Cardiac septum (tissue), 1 donor: ENCODE results near the gene RHOC. TPM values are rescaled to one million over a fixed set of nuclear protein-coding genes. Genes with fewer than 3 reads are reported as not detected.
A peak's percentile ranks its signal among the peaks of the same experiment; 100 is the strongest.
"Not testable (repeated sequence)": the region's sequence is repeated elsewhere in the genome, so short reads cannot be mapped to it uniquely, and the experiment has no call there.

ENCODE experiments used
- DNase-seq: peaks from one replicate; pipeline ENCODE4 v3.0.0-alpha.2; 2020; ENCODE audit warnings: low spot score
- intact Hi-C: fragments of 100-400 bp; cut with DNase I; formaldehyde crosslinking; loops from one replicate; pipeline ENCODE4 v1.14.0; 2022
- long read RNA-seq: library from polyadenylated mRNA; unstranded; transcript quantifications from one replicate; pipeline ENCODE4 v2.0.0, GENCODE V29; 2021
- total RNA-seq: library from RNA; stranded (reverse); fragmentation: NEBNext Ultra II Directional; extraction: Animal tissue kit (Norgen Biotek cat#: 25700); gene quantifications from one replicate; pipeline ENCODE4 v1.2.1, GENCODE V29; 2021
- donor health status: DM: no; HTN: no; CAD: no.

The RHOC gene
- total RNA-seq, result 270 TPM
- long read RNA-seq, transcript RHOC-202 (6 exons, 1,418 nt), result minor isoform, 70 of 206 reads
- long read RNA-seq, transcript RHOC-208 (5 exons, 1,355 nt), result major isoform, 81 of 206 reads
- long read RNA-seq, partial matches to known transcripts, result 39 of 206 reads
- long read RNA-seq, other reads (novel, unspliced or antisense), result 14 of 206 reads

DNA sequence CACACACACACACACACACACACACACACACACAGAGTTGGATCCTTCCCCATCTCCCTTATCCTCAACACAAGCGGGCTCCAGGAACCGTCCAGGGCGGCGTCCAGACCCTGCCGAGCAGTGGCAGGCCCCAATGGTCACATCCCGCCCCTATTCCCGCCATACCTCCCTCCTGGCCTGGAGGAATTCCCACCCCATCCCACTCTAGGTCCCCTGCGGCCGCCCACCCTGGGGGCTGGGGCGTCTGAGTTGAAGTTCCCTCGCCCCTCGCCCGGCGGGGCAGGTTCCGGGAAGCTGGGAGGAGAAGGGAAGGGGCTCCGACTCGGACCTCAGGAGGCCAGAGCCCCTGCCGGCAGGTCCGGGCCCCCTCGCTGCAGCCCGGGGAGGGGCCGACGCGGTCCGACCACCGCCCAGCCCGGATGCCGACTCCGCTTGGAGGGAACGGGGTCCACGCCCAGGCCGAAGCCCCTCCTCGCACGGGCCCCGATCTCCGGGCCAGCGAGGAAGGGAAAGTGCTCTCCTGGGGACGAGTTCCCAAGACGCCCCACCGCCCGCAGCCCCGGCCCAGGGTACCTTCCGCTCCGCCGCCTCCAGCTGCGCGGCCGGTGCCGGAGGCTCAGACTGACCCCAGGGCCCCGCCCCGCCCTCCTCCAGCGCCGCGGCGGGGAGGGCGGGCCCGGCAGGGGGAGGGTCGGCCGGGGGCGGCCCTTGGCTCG lies at the start of gene RHOC:
RHOC (minus strand) TSS at position 623 of the 716 bp plus-strand sequence. CDS start 3,328 bp downstream, outside the sequence.
- intact Hi-C loops, result loop anchor here (1.0 to 2.0 kb wide), 4 partner anchors 32 to 312 kb away; partner anchors contain the start of genes CAPZA1, MOV10 and ST7L
- DNase-seq, result peak; percentile 84

DNA sequence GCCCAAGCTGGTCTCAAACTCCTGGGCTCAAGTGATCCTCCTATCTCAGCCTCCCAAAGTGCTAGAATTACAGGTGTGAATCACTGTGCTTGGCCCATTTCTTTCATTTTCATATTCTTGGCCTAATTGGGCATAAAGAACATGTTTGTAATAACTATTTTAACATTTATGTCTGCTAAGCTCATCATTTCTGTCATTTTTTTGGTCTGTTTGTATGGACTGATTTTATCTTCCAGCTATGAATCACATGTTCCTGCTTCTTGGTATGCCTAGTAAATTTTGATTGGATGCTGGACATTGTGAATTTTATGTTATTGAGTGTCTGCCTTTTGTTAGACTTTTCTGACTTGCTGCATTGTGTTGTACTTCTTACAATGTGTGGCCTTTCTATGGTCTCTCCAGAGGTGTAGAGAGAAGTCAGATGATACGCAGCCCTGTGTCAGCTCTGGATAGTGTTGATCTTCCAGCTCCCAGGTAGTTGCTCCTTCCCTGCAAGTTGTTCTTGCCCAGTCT lies 47.2 kb upstream of the RHOC start:
- intact Hi-C loops, result no loop called here
- no peak for DNase-seq

DNA sequence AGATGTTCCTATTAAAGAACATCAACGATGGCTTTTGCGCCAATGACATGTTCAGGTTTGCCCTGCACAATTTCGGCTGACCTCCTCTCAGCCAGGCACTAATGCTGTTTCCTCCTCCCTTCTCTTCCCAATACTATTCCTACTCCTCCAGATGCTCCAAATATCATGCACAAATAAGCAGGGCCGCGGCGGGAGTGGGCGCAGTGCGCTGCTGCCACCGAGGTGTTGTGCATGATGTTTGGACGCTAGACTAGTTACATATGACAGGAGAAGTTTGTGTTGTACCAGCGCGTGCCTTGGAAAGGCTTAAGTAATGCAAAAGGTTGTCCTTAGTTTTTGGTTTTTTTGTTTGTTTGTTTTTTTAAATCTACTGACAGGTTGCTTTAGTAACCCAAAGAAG lies 41.5 kb upstream of the RHOC start:
- no peak for DNase-seq
- intact Hi-C loops, result no loop called here

DNA sequence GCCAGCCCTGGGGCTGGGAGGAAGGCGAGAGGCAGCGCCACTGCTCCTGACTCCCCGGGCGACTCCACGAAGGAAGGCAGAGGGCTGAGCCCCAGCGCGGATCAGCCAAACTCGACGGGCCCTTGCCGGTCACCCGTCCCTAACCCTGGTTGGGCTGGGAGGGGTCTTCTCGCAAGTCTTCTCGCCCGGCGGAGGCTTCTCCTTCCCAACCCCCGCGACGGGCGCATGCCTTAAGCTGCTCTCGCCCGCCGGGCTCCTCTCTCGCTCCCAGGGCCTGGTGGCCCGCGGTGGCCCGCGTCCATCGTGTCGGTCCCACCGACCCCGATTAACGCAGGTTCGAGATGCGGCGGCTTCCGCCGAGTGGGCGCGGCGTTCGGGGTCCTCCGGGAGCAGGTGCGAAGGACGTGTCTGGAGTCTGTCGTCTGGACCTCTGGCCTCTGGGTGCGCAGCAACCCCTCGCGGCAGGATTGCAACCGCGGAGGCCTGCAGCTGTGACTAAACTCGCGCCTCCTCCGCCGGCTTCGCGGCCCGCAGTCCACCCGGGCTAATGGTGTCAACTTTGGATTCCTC lies 37.2 kb upstream of the RHOC start:
- DNase-seq, result no peak
- intact Hi-C loops, result no loop called here

DNA sequence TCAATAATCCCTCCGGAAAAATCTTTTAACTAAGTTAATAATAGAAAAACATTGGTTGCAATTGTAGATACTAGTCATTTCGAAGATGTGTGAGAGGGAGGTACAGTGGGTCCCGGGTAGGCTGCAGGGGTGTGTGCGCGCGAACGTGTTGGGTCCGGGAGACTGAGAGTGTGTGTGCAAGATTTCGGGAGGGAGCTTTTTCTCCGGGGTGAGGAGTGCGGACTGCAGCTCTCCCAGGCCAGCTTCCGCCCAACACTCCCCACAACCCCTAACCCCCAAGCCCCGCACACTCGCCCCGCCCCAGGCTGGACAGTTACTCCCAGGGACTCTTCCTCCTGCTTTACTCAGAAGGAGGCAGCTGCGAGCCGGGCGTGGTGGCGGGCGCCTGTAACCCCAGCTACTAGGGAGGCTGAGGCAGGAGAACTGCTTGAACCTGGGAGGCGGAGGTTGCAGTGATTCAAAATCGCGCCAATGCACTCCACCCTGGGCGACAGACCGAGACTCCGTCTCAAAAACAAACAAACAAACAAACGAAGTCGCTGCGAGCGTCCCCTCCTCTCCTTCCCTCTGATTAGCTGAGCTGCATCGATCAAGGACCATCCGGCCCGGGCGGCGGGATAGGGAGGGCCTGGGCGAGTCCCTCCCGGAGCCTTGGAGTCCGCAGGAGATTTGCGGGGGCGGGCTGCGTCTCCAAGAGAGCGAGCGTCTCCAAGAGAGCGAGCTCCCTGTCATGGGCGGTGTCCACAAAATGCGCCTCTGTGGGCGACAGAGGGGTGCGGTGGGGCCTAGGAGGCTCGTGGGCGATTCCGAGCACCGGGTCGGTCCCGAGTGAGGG lies 36.5 kb upstream of the RHOC start:
- intact Hi-C loops, result no loop called here
- DNase-seq, result no peak

DNA sequence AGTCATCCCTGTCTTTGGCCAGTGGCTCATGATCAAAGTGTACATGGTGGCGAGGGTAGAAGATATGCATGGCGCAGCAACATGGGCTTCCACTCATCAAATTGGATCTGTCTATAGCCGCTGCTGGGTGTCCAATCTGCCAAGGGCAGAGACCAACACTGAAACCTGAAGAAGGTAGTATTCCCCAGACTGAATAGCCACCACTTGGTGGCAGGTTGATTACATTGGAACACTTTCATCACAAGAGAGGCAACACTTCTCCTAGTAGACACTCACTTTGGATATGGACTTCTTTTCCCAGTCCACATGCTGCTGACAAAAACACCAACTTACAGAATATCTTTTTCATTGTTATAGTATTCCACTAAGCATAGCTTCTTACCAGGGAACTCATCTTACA lies 30.6 kb upstream of the RHOC start:
- intact Hi-C loops, result no loop called here
- DNase-seq, result no peak

DNA sequence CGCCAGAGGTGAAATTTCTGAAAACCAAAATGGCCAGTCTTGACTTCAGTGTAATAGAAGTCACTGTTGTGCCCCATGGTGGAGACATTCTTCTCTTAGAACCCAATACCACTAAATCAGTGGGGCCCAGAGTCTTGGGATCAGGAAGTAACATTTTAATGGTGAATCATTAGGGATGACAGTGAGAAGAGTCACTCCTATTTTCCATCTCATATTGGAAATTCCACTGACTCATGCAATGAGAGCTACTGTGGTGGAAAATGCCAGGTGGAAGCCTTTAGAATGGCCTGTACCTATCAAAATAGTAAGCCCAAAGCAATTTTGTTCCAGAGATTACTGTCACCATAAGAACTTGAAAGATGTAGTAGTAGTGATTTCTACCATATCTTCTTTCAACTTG lies 28.8 kb upstream of the RHOC start:
- DNase-seq, result no peak
- intact Hi-C loops, result no loop called here

DNA sequence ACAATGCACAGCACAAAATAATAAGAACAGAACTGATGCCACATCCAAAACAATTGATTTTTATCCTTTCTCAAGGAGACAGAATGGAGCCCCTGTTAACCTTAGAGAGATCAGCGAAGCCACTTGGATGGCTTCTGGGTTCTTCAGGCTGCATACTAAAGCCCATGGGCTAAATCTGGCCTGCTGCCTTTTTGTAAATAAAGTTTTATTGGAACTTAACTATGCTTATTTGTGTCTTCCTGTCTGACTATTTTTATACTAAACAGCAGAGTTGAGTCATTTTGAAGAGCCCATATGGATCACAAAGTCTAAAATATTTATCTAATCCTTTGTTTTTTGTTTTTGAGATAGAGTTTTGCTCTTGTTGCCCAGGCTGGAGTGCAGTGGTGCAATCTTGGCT lies 24.5 kb upstream of the RHOC start:
- intact Hi-C loops, result no loop called here
- DNase-seq, result no peak

DNA sequence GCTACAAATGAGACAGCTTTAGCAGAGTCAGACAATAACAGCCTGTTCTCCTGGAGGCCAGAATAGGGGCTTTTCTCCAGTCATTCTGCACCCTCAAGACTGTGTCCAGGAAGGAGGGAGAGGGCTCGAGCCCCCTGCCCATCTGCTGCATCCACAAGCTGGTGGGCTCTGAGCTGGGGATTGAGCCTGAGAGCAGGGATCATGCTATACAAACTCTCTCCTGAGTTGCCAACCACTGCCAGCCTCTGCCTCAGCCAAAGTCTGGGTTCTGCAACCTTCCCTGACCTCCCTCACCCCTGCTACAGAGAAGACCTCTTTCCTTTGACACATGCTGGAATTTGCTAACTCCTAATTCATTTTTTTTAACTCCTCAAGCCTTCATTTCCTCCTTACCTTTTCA lies 23.0 kb upstream of the RHOC start:
- intact Hi-C loops, result no loop called here
- no peak for DNase-seq

DNA sequence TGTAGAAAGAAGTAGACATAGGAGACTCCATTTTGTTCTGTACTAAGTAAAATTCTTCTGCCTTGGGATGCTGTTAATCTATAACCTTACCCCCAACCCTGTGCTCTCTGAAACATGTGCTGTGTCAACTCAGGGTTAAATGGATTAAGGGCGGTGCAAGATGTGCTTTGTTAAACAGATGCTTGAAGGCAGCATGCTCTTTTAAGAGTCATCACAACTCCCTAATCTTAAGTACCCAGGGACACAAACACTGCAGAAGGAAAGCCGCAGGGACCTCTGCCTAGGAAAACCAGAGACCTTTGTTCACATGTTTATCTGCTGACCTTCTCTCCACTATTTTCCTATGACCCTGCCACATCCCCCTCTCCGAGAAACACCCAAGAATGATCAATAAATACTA lies 22.1 kb upstream of the RHOC start:
- DNase-seq, intact Hi-C loops: not testable (repeated sequence)

DNA sequence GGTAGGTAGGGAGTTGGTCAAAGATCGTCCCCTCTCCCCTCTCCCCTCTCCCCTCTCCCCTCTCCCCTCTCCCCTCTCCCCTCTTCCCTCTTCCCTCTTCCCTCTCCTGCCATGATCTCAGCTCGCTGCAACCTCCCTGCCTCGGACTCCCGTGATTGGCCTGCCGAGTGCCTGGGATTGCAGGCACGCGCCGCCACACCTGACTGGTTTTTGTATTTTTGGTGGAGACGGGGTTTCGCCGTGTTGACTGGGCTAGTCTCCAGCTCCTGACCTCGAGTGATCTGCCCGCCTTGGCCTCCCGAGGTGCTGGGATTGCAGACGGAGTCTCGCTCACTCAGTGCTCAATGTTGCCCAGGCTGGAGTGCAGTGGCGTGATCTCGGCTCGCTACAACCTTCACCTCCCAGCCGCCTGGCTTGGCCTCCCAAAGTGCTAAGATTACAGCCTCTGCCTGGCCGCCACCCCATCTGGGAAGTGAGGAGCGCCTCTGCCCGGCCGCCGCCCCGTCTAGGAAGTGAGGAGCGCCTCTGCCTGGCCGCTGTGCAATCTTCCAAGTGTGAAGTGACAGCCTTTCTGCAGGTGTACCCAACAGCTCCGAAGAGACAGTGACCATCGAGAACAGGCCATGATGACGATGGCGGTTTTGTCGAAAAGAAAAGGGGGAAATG lies 21.5 kb upstream of the RHOC start:
- DNase-seq, intact Hi-C loops: not testable (repeated sequence)

DNA sequence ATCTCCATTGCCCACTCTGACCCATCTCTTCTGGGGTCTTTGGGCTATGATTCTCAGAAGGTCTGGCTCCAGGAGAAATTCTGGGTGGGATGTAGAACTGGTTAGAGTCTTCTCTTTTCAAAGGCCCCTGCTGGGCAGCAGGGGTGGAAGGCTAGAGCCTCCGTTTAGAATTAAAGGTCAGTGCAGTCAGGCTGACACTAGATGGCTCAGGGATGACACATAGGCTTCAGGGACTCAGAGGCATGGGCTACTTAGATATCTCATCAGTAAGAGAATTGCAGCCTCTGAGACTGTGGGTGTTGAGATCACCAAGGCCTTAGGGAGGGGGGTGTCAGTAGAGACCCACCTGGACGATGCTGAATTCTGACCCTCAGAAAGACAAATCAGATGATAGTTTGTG lies 20.8 kb upstream of the RHOC start:
- intact Hi-C loops, result no loop called here
- DNase-seq, result no peak

DNA sequence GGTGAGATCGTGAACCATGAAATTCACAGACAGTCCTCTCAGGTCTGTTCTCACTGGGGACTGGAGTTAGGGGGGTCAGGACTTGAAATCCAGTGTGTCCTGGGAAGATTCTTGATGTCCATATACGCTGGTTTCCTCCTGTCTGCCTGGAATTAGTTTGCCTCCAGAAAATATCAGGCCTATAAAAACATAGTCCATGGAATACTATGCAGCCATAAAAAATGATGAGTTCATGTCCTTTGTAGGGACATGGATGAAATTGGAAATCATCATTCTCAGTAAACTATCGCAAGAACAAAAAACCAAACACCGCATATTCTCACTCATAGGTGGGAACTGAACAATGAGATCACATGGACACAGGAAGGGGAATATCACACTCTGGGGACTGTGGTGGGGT lies 17.3 kb upstream of the RHOC start:
- intact Hi-C loops, DNase-seq: not testable (repeated sequence)

DNA sequence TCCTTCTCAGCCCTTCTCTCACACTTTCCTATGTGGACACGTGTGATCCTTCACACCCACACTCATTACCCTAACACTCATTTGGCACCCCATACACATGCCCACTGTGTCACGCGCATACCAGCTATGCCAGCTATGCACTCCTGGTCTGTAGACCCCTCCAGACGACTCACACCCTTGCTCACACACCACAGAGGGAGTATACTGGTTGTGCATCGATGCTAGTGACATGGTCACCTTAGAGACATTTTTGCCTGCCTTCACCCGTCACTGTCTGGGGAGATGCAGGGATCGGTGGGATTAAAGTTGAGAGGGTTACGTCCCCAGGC lies 16.5 kb upstream of the RHOC start:
- intact Hi-C loops, result no loop called here
- no peak for DNase-seq

DNA sequence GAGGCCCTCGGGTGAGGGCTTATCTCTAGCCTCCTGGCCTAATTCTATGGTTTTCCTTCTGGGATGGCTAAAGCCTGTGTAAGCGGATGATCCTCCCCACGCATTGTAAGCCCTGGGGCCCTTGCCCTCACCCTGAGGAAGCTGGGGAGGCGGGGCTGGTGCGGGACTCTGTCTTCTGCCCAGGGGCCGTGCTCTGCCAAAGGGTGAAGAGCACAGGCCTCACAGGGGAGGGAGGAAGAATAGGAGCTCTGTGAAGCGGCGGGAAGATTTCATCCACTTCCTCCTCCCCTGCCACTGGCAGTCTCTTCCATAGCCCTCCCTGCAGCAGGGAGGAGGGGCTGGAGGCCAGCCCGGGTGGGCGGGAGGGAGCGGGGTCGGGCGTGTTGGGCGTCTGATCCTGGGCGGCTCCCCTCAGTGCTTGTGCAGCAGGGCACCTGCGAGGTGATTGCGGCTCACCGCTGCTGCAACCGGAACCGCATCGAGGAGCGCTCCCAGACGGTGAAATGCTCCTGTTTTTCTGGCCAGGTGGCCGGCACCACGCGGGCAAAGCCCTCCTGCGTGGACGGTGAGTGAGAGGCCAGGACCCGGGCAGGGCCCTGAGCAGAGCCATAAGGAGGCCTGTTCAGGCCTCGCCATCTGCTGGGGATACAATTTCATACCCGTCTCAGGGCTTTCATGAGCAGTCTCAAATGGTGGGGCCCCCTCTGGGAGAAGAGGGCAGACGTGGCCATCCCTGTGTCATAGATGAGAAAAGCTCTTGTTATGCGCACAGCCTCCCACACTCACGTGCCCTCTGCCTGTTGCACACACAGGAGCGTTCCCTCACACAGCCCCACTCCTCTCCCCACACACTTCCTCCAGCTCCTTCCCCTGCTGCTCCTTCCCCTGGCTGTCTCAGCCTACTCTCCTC lies 15.9 kb upstream of the RHOC start:
- intact Hi-C loops, result no loop called here
- DNase-seq, result no peak

DNA sequence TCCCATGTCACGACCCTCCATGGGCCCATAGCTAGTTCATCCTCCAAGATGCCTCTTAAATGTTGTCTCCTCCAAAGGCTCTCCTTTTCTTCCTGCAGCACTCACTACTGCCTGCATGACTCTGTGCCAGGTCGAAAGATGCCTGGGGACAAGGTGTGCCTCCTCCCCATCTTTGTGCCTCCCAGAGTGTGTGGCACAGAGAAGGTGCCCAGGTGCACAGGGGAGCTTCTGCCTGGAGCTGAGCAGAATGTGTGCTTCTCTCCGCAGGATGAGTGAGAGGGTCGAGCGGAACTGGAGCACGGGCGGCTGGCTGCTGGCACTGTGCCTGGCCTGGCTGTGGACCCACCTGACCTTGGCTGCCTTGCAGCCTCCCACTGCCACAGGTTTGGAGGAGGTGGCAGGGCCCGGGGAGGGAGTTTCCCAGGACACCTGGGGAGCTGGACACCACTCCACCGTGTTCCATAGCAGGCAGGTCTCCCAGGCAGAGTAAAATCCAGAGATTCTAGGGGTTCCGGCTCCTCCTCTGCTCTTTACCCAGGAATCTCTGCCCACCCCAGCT lies 15.1 kb upstream of the RHOC start:
- intact Hi-C loops, result no loop called here
- DNase-seq, result no peak

DNA sequence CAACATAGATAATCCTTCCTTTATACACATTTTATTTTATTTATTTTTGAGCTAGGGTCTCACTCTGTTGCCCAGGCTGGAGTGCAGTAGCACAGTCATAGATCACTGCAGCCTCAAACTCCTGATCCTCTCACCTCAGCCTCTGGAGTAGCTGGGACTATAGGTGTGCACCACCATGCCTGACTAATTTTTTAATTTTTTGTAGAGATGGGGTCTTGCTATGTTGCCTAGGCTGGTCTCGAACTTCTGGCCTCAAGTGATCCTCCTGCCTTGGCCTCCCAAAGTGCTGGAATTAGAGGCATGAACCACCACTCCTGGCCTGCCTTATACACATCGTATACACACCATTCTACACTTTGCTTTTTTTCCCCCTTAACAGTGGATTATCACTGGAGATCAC lies 14.4 kb upstream of the RHOC start:
- DNase-seq, intact Hi-C loops: not testable (repeated sequence)

DNA sequence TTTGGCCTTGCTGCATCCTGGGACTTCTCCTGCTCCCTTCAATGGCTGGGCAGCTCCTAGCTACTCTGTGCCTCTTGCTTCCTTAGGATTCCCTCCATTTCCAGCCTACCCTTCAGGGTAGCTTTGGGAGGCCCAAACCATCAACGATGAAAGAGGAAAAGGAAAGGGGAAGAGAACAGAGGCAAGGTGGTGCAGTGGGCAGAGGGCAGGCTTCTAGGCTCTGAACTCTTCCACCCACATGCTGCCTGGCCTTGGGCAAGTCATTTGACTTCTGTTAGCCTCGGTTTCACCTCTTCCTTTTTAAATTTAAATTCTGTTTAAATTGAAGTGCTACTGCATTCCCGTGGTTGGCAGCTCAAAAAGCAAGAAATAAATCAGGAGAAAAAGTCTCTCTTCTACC lies 13.9 kb upstream of the RHOC start:
- no peak for DNase-seq
- intact Hi-C loops, result no loop called here
